Measurements from ENCODE around the gene P2RX7. TPM values are rescaled to one million over a fixed set of nuclear protein-coding genes. Genes with fewer than 3 reads are reported as not detected.

Gene P2RX7
- total and polyA plus RNA-seq, 9 of the 15 experiments (the other 6 are each of a cell fraction or from before 2014, with no cell fraction given): 0.04 to 0.65 (median 0.30) TPM

GRCh38 chr12:121115530-121115929 lies 17.1 kb upstream of the P2RX7 start:
- Histone ChIP-seq H3K9me3 (replicated peaks; ENCODE audit: control insufficient read depth, insufficient read depth, low read depth, low read length) (no peaks in the 10 kb centered on the region), H3K9me1 (ENCODE audit: control insufficient read depth, insufficient read depth, low read length) (no peaks in the 10 kb centered on the region), H4K20me1 (replicated peaks; ENCODE audit: control insufficient read depth, insufficient read depth, low read length) (0 out of 2 replicates have a peak, but pooled peaks cover 3% of the 10 kb centered on the region), H3K4me1 (replicated peaks in 1 of 2; ENCODE audit: control insufficient read depth in 2 of 2, insufficient read depth in 2 of 2, low read length in 2 of 2) (no peaks in the 10 kb centered on the region; a peak in 1 of 5 replicates), H3K79me2 (ENCODE audit: control insufficient read depth, insufficient read depth, low read length) (no peaks in the 10 kb centered on the region), H3K9ac (ENCODE audit: insufficient read depth in 1 of 2, low read depth in 2 of 2, low read length in 2 of 2) (no peak overlapping the region), H3K4me3 (no peak overlapping the region), H3K27ac (ENCODE audit: extremely low read depth, low read depth, low read length) (no peak overlapping the region), H2AFZ (ENCODE audit: low read depth, low read length) (no peak overlapping the region), H3K36me3 (ENCODE audit: control insufficient read depth, insufficient read depth, low read length) (no peaks in the 10 kb centered on the region), H3K4me2 (ENCODE audit: insufficient read depth, low read length) (no peak overlapping the region), H3K27me3 (ENCODE audit: control insufficient read depth in 2 of 2, insufficient read depth in 2 of 2, low read length in 2 of 2) (no peaks in the 10 kb centered on the region)
- BruUV-seq (replicated peaks): no TSS peak
- in situ Hi-C loops (cut with MboI): loop anchor here (5.0 kb wide), 1 partner anchor 92 kb away; no protein-coding TSS in a partner anchor
- POLR2A ChIA-PET: no interaction called here
- intact Hi-C loops (cut with micrococcal nuclease): no loop called here
- ATAC-seq (no peak), DNase-seq (ENCODE audit: extremely low read depth in 1 of 4, low spot score in 3 of 4) (no peak), FAIRE-seq (no peak)
- CTCF ChIA-PET (ENCODE audit: low intra/inter-chr PET ratio): no interaction called here
- WGBS (ENCODE audit: insufficient coverage, low coverage, missing lambda C conversion rate): 17% methylated on average over 4 of the region's 4 CpGs
- TF ChIP-seq ARID2 (IDR thresholded peaks at IDR 0.05): no peak
- no peak for TF ChIP-seq HNRNPK (IDR thresholded peaks at IDR 0.05; ENCODE audit: low read depth, low read length, poor library complexity, severe bottlenecking)
- no peak for TF ChIP-seq E2F6 (IDR thresholded peaks at IDR 0.05; ENCODE audit: borderline replicate concordance in 1 of 2, extremely low read depth in 1 of 2, insufficient read depth in 1 of 2, insufficient read length in 1 of 2, low read depth in 1 of 2, low read length in 1 of 2, poor library complexity in 1 of 2, severe bottlenecking in 1 of 2)
- no peak for TF ChIP-seq KDM2B (CRISPR knock-in tag; IDR thresholded peaks at IDR 0.05)
- TF ChIP-seq TOE1 (IDR thresholded peaks at IDR 0.05; ENCODE audit: borderline replicate concordance): no peak
- no peak for TF ChIP-seq TOE1 (CRISPR knock-in tag; IDR thresholded peaks at IDR 0.05; ENCODE audit: borderline replicate concordance, low read depth)
- TF ChIP-seq MLLT1 (IDR thresholded peaks at IDR 0.05): no peak
- TF ChIP-seq PTBP1 (IDR thresholded peaks at IDR 0.05; ENCODE audit: low read depth, low read length): no peak
- TF ChIP-seq ZNF398 (CRISPR knock-in tag; IDR thresholded peaks at IDR 0.05): no peak
- no peak for TF ChIP-seq L3MBTL2 (IDR thresholded peaks at IDR 0.05)
- no peak for TF ChIP-seq HMGXB4 (CRISPR knock-in tag; IDR thresholded peaks at IDR 0.05)
- no peak for TF ChIP-seq E2F5 (CRISPR knock-in tag; IDR thresholded peaks at IDR 0.05)
- TF ChIP-seq MYC (IDR thresholded peaks at IDR 0.05; ENCODE audit: low read depth, low read length): no peak
- no peak for TF ChIP-seq MYC (CRISPR knock-in tag; IDR thresholded peaks at IDR 0.05; ENCODE audit: borderline replicate concordance, low read depth)
- TF ChIP-seq ELF1 (tag; IDR thresholded peaks at IDR 0.05): no peak
